Thoracic aorta (tissue), 2 donors: Measurements from ENCODE around the gene ITGA5. TPM values are rescaled to one million over a fixed set of nuclear protein-coding genes. Genes with fewer than 3 reads are reported as not detected.
A peak's percentile ranks its signal among the peaks of the same experiment; 100 is the strongest.

Source experiments
- ATAC-seq: fragments of 150-250 bp; one replicate; pipeline ENCODE4 v1.8.0; 2017; ENCODE audit warnings: low read depth; ENCODE audit not compliant: insufficient number of reproducible peaks, low FRiP score
- DNase-seq: peaks from one replicate; pipeline ENCODE4 v3.0.0-alpha.2; 2020; ENCODE audit warnings: low spot score
- H3K27ac ChIP-seq, 2 donors: fragments of 200-600 bp; sonication (generic); 1 replicate in 1 of 2; 2 replicates in 1 of 2; pipeline ENCODE4 v1.5.1; 2016; ENCODE audit warnings: mild to moderate bottlenecking in 2 of 2, moderate library complexity in 2 of 2
- H3K27me3 ChIP-seq: fragments of 200-600 bp; sonication (generic); replicated peaks from 2 replicates; pipeline ENCODE4 v1.6.0; 2016; ENCODE audit warnings: mild to moderate bottlenecking; ENCODE audit not compliant: insufficient read depth
- H3K36me3 ChIP-seq: fragments of 200-600 bp; sonication (generic); one replicate; pipeline ENCODE4 v1.5.1; 2016
- H3K4me1 ChIP-seq, 2 donors: fragments of 200-600 bp; sonication (generic); 1 replicate in 1 of 2; 2 replicates in 1 of 2; pipeline versions ENCODE4 v1.5.1 to v1.6.0; 2016; ENCODE audit warnings: low read depth in 2 of 2, mild to moderate bottlenecking in 1 of 2; ENCODE audit not compliant: control insufficient read depth in 1 of 2
- H3K4me3 ChIP-seq: fragments of 200-600 bp; sonication (generic); 2 replicates; pipeline ENCODE4 v1.5.1; 2016; ENCODE audit warnings: mild to moderate bottlenecking
- H3K9me3 ChIP-seq: fragments of 200-600 bp; sonication (generic); 2 replicates; pipeline ENCODE4 v1.5.1; 2016
- CTCF ChIP-seq: fragments of 200-600 bp; sonication (generic); IDR thresholded peaks from one replicate; pipeline ENCODE4 v1.5.1; 2019; ENCODE audit warnings: antibody characterized with exemption
- total RNA-seq, 2 donors: library from RNA; depleted of rRNA; stranded (reverse); fragments of >200 nt; gene quantifications; one replicate each; pipeline versions ENCODE4 v1.1.0 to v1.2.3, GENCODE V29; 2016

ITGA5 gene
- total RNA-seq, 2 donors from 2014 or later = 752 to 847 TPM

DNA sequence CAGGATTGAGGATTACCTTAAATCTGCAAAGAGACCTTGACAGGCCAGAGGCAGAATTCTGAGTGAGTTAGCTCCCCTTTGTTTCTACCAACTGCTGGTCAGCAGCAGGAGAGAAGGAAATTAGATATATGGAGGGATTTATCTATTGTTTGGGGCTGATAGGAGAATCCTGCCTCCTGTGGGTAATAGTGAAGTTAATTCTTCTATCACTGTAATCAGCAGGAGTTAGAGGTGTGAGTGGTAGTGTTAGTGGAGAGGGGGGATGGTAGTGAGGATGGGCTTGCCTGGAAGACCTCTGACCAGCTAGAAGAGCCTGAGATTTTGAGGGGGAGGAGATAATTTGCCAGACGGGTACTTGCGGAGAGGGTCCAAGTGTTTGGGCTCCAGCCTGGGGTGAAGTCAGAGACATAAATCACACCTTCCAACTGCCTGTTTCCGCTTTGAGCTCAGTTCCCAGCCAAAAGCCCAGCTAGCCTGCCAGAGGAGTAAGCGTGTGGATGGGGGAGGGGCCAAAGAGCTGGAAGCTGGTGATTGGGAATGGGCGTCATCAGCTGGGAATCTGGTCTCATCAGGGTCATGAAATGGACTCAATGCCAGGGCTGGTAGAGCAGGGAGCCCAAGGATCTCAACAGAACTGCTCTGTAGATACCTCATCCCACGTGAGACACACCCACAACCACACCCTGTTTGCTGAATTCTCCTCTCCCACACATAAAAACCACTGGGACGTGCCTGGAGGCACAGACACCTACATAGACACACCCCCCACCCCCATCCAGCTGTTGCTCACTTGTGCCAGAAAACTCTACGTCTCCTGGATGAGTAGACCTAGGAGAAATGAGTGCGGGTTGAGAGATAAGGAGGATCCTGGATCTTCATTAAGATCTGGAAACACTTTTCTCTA is 13.1 kb upstream of the ITGA5 start:
- H3K4me3 ChIP-seq = peak overlapping the region; percentile 25
- H3K36me3 ChIP-seq = no peaks in the 10 kb centered on the region
- H3K27me3 ChIP-seq = no peaks in the 10 kb centered on the region
- ATAC-seq (peak; percentile 67), DNase-seq (peak; percentile 83)
- H3K27ac ChIP-seq = peak overlapping the region; percentile 89 to 93
- TF ChIP-seq CTCF = no peak
- peaks cover 39 to 59% of the 10 kb centered on the region in 2 donors for H3K4me1 ChIP-seq
- no peaks in the 10 kb centered on the region for H3K9me3 ChIP-seq

- Histone ChIP-seq H3K36me3 (no peaks in the 10 kb centered on the region), H3K4me1 (peaks cover 42 to 75% of the 10 kb centered on the region in 2 donors), H3K4me3 (no peak overlapping the region), H3K27me3 (no peaks in the 10 kb centered on the region), H3K9me3 (no peaks in the 10 kb centered on the region), H3K27ac (peak overlapping the region; percentile 89 to 93)
- TF ChIP-seq CTCF = no peak
- DNase-seq (no peak), ATAC-seq (no peak)
Observed at GRCh38 chr12:54430471-54431069, 11.5 kb upstream of the ITGA5 start.

DNA sequence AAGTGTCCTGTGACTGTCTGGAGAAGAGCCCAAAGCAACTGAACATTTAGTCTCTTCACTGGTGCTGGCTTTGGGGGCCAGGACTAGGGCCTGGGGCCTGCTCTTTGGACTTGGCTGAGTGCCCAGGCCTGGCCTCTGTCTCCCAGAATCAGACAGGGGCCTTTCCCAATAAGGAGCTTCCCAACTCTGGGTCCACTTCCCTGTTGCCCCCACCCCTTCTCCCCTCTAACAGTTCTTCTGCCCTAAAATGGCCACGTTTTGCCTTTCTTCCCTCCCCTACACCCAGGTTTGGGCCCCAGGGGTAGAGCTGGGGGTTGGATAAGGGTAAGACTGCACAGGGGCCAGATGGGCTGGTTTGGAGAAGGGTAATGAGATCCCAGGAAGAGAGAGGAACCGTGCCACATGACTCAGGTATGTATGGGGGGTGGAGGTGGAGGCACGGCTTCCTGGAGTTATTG is 10.0 kb upstream of the ITGA5 start:
- Histone ChIP-seq H3K36me3 (no peaks in the 10 kb centered on the region), H3K9me3 (no peaks in the 10 kb centered on the region), H3K27me3 (no peaks in the 10 kb centered on the region), H3K4me3 (no peak overlapping the region), H3K27ac (peak overlapping the region; percentile 89 to 93), H3K4me1 (peaks cover 42 to 87% of the 10 kb centered on the region in 2 donors)
- no peak for DNase-seq
- no peak for TF ChIP-seq CTCF
- ATAC-seq = no peak

DNA sequence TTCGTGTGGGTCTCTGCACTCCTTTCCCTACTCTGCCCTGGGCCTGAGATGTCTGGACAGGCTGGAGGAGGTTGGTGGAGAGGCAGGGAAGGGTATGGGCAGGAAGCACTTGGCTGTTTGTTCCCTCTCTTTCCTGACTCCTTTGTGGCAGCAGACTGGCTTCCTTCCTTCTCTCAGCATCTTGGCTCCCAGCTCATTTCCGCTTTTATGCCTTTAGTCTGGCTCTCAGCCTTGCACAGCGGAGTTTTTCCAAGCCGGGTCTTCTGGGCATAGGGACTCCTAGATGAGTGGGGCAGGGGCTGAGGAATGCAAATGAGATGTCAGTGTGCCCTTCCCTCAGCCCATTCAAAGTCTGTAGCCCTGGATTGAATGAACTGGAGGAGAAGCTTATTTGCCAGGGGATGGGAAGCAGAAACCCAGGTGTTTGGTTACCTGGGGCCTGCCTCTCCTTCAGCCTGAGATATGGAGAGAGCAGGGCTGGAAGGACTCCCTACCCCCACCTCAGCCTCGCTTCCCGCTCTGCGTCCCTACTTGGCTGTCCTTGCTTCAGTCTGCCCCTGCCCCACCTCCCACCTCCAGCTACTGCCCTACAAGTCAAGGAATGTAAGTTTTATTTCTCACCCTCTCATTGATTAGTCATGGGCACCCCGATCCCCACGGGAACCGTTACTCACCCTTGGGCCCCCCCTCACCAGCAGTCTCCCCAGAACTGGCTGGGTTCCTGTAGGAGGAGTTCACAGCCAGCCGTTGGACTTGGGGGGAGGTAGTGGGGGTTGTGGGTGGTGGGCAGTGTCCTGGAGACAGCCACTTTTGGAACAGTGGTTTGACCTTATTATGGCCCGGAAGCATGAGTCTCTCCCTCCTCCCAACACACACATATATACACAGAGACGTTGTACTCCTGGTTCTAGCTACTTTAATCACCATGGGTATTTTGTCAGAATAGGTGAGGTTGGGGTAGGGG is 9.3 kb upstream of the ITGA5 start:
- TF ChIP-seq CTCF = no peak
- Histone ChIP-seq H3K9me3 (no peaks in the 10 kb centered on the region), H3K27ac (peak overlapping the region; percentile 89 to 93), H3K4me1 (peaks cover 42 to 92% of the 10 kb centered on the region in 2 donors), H3K36me3 (no peaks in the 10 kb centered on the region), H3K4me3 (peak overlapping the region; percentile 15), H3K27me3 (no peaks in the 10 kb centered on the region)
- ATAC-seq (peak; percentile 49), DNase-seq (peak; percentile 79)
